ENCODE results near the gene TP53TG3E. TPM values are rescaled to one million over a fixed set of nuclear protein-coding genes. Genes with fewer than 3 reads are reported as not detected.
"Not testable (repeated sequence)": the region's sequence is repeated elsewhere in the genome, so short reads cannot be mapped to it uniquely, and the experiment has no call there.

The TP53TG3E gene
- total RNA-seq (2014; rRNA removed; shearing (Covaris generic)): not detected in 2 replicates

- in situ Hi-C loops (cut with HindIII; ENCODE audit: low sequenced_read_pairs); DNase-seq (ENCODE audit: low spot score): not testable (repeated sequence)
Measured at GRCh38 chr16:33304006-33304405, at the start of gene TP53TG3E. Gene TP53TG3E (plus strand): TSS chr16:33304306. CDS start chr16:33304374, 68 bp downstream.

- DNase-seq (ENCODE audit: low spot score): not testable (repeated sequence)
Measured at GRCh38 chr16:33336226-33337012, 32.3 kb downstream of the TP53TG3E start.

GRCh38 chr16:33337627-33338542, 33.8 kb downstream of the TP53TG3E start:
- in situ Hi-C loops (cut with HindIII; ENCODE audit: low sequenced_read_pairs); DNase-seq (ENCODE audit: low spot score): not testable (repeated sequence)

More at GRCh38 chr16:33336226-33337012, 32.3 kb downstream of the TP53TG3E start:
- in situ Hi-C loops (cut with HindIII; ENCODE audit: low sequenced_read_pairs): not testable (repeated sequence)

- DNase-seq (ENCODE audit: low spot score); in situ Hi-C loops (cut with HindIII; ENCODE audit: low sequenced_read_pairs): not testable (repeated sequence)
Measured at GRCh38 chr16:33338543-33338951, 34.4 kb downstream of the TP53TG3E start.

GRCh38 chr16:33339093-33340061, 35.3 kb downstream of the TP53TG3E start:
- in situ Hi-C loops (cut with HindIII; ENCODE audit: low sequenced_read_pairs); DNase-seq (ENCODE audit: low spot score): not testable (repeated sequence)

Other genes starting within 250 kb of the TP53TG3E start
- not detected in 2 replicates for gene TP53TG3C, start 110.1 kb upstream of the TP53TG3E start, total RNA-seq (2014; rRNA removed; shearing (Covaris generic))
- not detected in 2 replicates for gene TP53TG3B, start 56.5 kb downstream of the TP53TG3E start, total RNA-seq (2014; rRNA removed; shearing (Covaris generic))
- not detected in 2 replicates for gene TP53TG3F, start 155.3 kb downstream of the TP53TG3E start, total RNA-seq (2014; rRNA removed; shearing (Covaris generic))